GM12864 (cell line): ENCODE measurements around the gene KMT5C.

Experiments
- DNase-seq: peaks from one replicate; pipeline ENCODE4 v3.0.0-alpha.2; 2011; ENCODE audit warnings: low read depth
- H3K4me3 ChIP-seq: 2 replicates; pipeline ENCODE4 v1.5.1; 2011; ENCODE audit warnings: mild to moderate bottlenecking, low read depth, low read length, control low read depth
- CTCF ChIP-seq: IDR thresholded peaks from 2 replicates; pipeline ENCODE4 v1.5.1; 2011; ENCODE audit warnings: low read depth, mild to moderate bottlenecking, moderate library complexity, low read length, control low read depth, inconsistent platforms; ENCODE audit errors: missing control alignments

KMT5C gene

GRCh38 chr19:55348317-55349034, 8.8 kb downstream of the KMT5C start:
- TF ChIP-seq CTCF: no peak
- no peak for DNase-seq
- H3K4me3 ChIP-seq: no peak overlapping the region

GRCh38 chr19:55350620-55351315, 11.1 kb downstream of the KMT5C start:
- DNase-seq: no peak
- H3K4me3 ChIP-seq: no peak overlapping the region
- TF ChIP-seq CTCF: no peak

GRCh38 chr19:55352040-55352439, 12.4 kb downstream of the KMT5C start:
- TF ChIP-seq CTCF: no peak
- H3K4me3 ChIP-seq: no peak overlapping the region

GRCh38 chr19:55352549-55353145, 13.0 kb downstream of the KMT5C start:
- no peak overlapping the region for H3K4me3 ChIP-seq
- no peak for TF ChIP-seq CTCF
- DNase-seq: no peak

More at GRCh38 chr19:55352040-55352439, 12.4 kb downstream of the KMT5C start:
- DNase-seq: no peak

- no peak for DNase-seq
- H3K4me3 ChIP-seq: no peak overlapping the region
- no peak for TF ChIP-seq CTCF
Observed at GRCh38 chr19:55353356-55353802, 13.7 kb downstream of the KMT5C start.

- TF ChIP-seq CTCF: no peak
- peak overlapping the region; percentile 32 for H3K4me3 ChIP-seq
- DNase-seq: no peak
Observed at GRCh38 chr19:55353803-55354697, 14.4 kb downstream of the KMT5C start.
